GM23248 (cell line): ENCODE results near the gene CAPRIN2.

Experiments used
- EZH2 ChIP-seq: fragments of 200-600 bp; sonication (generic); IDR thresholded peaks from 2 replicates; pipeline ENCODE4 v1.6.1; 2018; ENCODE audit warnings: antibody characterized with exemption, mild to moderate bottlenecking; ENCODE audit not compliant: insufficient read depth, poor library complexity, severe bottlenecking
- EZH2phosphoT487 ChIP-seq: fragments of 200-600 bp; sonication (generic); IDR thresholded peaks from 2 replicates; pipeline ENCODE4 v1.6.1; 2018; ENCODE audit warnings: antibody characterized with exemption, moderate library complexity, mild to moderate bottlenecking, low read depth; ENCODE audit not compliant: insufficient read depth

GRCh38 chr12:30739020-30739419 is 15.7 kb downstream of the CAPRIN2 start:
- no peak for TF ChIP-seq EZH2phosphoT487
- TF ChIP-seq EZH2, result no peak
